T-helper 1 cell treated with Interleukin-12 subunit alpha and Interleukin-12 subunit beta and Interleukin-4 antibody, amounts not matched to agents 30 μg/mL and 1 μg/mL, for 36 hours (primary cell): ENCODE results near the gene NELFCD.
"Not testable (repeated sequence)": the region's sequence is repeated elsewhere in the genome, so short reads cannot be mapped to it uniquely, and the experiment has no call there.

Source experiments
- H3K27ac Mint-ChIP-seq: one replicate; pipeline ENCODE4 v1.8.0; 2021; ENCODE audit warnings: mild to moderate bottlenecking, mixed read lengths
- H3K27me3 Mint-ChIP-seq: one replicate; pipeline ENCODE4 v1.8.0; 2021; ENCODE audit warnings: low read depth, mixed read lengths
- H3K36me3 Mint-ChIP-seq: one replicate; pipeline ENCODE4 v1.8.0; 2021; ENCODE audit warnings: low read depth, mixed read lengths
- H3K4me1 Mint-ChIP-seq: one replicate; pipeline ENCODE4 v1.8.0; 2021; ENCODE audit warnings: low read depth, mixed read lengths
- H3K4me3 Mint-ChIP-seq: one replicate; pipeline ENCODE4 v1.8.0; 2021; ENCODE audit warnings: mild to moderate bottlenecking, moderate library complexity, mixed read lengths
- H3K9me3 Mint-ChIP-seq: one replicate; pipeline ENCODE4 v1.8.0; 2021; ENCODE audit warnings: mixed read lengths

NELFCD gene

DNA sequence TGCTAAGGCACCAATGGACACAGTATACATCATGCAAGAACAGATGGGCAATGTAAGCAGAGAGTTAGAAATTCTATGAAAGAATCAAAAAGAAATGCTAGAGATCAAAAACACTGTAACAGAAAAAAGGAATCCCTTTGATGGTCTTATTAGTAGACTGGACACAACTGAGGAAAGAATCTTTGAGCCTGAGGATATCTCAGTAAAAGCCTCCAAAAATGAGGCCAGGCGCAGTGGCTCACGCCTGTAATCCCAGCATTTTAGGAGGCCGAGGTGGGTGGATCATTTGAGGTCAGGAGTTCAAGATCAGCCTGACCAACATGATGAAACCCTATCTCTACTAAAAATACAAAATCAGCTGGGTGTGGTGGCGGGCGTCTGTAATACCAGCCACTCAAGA, 17.1 kb upstream of the NELFCD start:
- not testable (repeated sequence) for H3K9me3 Mint-ChIP-seq, H3K4me3 Mint-ChIP-seq, H3K27ac Mint-ChIP-seq, H3K36me3 Mint-ChIP-seq, H3K4me1 Mint-ChIP-seq
- H3K27me3 Mint-ChIP-seq = peaks cover 39% of the 10 kb centered on the region

DNA sequence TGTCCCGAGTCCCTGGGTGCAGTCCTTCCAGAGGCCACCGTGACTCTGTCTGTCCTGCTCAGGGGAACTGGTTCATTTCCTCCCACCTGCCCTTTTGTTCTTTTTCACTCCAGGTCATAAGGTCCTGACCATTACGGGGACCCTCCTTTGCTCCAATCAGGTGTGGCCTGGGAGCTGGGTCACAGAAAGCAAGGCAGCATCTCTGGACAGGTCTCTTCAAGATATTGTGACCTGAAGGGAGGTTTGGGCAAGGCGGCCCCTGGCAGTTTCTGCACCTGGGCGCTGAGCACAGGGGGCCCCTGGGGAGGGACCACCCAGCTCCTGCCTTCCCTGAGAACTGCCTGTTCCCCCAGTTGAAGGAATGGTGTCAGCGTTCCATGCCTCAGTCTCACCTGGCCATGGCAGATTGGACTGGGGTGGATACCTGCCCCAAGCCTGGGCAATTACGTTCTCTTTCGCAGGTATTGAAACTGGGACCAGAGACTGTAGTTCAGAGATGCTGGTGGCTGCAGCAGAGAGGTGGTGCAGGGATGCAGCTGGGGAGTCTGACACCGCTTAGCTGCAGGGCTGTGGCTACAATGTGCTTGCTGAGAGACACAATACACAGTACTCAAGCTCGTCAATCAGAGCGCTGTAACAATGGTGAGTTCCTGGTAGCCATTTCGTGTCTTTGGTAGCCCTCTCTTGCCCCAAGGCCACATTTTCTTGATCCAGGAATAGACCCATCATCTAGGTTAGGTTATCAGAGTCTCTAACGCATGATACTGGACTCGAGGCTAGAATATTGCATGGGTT, 15.6 kb upstream of the NELFCD start:
- peaks cover 44% of the 10 kb centered on the region for H3K27me3 Mint-ChIP-seq
- H3K4me1 Mint-ChIP-seq = no peaks in the 10 kb centered on the region
- no peaks in the 10 kb centered on the region for H3K36me3 Mint-ChIP-seq
- H3K4me3 Mint-ChIP-seq = no peak overlapping the region
- no peak overlapping the region for H3K27ac Mint-ChIP-seq
- peaks cover 4% of the 10 kb centered on the region for H3K9me3 Mint-ChIP-seq

DNA sequence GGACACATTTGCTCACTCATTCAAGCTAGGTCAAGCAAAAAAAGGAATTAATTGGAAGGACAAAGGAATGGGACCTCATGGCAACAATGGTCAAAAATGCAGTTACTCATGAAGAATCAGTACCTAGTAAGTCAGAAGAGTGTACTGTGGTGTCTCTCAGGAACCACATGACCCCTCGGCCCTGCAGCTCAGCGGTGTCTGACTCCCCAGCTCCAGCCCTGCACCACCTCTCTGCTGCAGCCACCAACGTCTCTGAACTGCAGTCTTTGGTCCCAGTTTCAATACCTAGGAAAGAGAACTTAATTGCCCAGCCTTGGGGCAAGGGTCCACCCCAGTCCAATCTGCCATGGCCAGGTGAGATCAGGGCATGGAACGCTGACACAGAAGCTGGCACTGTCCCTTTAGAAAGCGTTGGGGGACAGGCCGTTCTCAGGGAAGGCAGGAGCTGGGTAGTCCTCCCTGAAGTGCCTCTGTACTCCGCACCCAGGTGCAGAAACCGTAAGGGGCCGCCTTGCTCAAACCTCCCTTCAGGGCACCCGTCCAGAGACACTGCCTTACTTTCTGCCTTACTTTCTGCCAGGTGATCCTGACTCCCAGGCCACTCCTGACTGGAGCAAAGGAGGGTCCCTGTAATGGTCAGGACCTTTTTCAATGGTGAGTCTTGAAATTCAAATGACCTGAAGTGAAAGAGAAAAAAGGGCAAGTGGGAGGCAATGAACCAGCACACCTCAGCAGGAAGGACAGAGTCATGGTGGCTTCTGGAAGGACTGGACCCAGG, 13.2 kb upstream of the NELFCD start:
- H3K27me3 Mint-ChIP-seq = peaks cover 44% of the 10 kb centered on the region
- no peak overlapping the region for H3K4me3 Mint-ChIP-seq
- no peak overlapping the region for H3K27ac Mint-ChIP-seq
- H3K9me3 Mint-ChIP-seq = peaks cover 4% of the 10 kb centered on the region
- no peaks in the 10 kb centered on the region for H3K36me3 Mint-ChIP-seq
- no peaks in the 10 kb centered on the region for H3K4me1 Mint-ChIP-seq

DNA sequence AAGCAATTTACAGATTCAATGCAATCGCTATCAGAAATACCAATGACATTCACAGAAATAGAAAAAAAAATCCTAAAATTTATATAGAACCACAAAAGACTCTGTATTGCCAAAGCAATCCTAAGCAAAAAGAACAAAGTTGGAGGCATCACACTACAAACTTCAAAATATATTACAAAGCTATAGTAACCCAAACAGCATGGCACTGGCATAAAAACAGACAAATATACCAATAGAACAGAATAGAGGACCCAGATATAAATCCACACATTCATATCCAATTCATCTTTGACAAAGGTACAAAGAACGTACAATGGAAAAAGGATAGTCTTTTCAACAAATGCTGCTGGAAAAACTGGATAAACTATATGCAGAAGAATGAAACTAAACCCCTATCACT, 11.6 kb upstream of the NELFCD start:
- no peak overlapping the region for H3K4me3 Mint-ChIP-seq
- H3K27ac Mint-ChIP-seq = no peak overlapping the region
- H3K27me3 Mint-ChIP-seq = peaks cover 34% of the 10 kb centered on the region
- no peaks in the 10 kb centered on the region for H3K36me3 Mint-ChIP-seq
- peaks cover 4% of the 10 kb centered on the region for H3K9me3 Mint-ChIP-seq
- H3K4me1 Mint-ChIP-seq = no peaks in the 10 kb centered on the region

DNA sequence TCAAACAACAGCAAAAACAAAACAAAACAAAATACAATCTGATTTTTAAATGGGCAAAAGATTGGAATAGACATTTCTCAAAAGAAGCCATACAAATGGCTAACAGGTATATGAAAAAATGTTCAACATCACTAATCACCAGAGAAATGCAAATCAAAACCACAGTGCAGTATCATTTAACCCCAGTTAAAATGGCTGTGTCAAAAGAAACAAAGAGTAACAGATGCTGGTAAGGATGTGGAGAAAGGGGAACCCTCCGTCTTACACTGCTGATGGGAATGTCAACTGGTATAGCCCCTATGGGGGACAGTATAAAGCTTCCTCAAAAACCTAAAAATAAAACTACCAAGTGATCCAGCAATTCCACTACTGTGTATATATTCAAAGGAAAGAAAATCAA, 10.9 kb upstream of the NELFCD start:
- Mint-ChIP-seq H3K27ac (no peak overlapping the region), H3K4me1 (no peaks in the 10 kb centered on the region), H3K4me3 (no peak overlapping the region), H3K27me3 (peaks cover 30% of the 10 kb centered on the region), H3K36me3 (no peaks in the 10 kb centered on the region), H3K9me3 (peaks cover 6% of the 10 kb centered on the region)

DNA sequence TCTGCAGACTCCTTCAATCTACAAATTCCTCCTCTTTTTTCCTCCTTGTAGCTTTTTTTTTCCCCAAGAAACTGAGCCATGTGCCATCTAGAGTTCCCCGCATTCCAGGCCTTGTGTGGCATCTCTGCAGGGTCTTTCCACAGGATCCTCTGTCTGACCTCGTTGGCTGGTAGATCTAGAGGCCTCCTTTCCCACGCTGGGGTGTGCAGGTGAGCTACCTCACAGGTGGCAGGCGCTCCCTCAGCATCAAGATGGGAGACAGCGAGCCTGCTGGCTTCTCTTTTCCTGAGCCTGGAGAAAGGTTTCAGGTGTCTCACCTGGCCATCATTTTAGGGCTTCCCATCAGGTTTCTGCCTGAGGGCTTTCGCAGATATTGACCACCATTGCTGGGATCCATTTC, 9.6 kb upstream of the NELFCD start:
- Mint-ChIP-seq H3K9me3 (peaks cover 13% of the 10 kb centered on the region), H3K27ac (no peak overlapping the region), H3K4me3 (no peak overlapping the region), H3K36me3 (no peaks in the 10 kb centered on the region), H3K27me3 (peaks cover 37% of the 10 kb centered on the region), H3K4me1 (no peaks in the 10 kb centered on the region)

DNA sequence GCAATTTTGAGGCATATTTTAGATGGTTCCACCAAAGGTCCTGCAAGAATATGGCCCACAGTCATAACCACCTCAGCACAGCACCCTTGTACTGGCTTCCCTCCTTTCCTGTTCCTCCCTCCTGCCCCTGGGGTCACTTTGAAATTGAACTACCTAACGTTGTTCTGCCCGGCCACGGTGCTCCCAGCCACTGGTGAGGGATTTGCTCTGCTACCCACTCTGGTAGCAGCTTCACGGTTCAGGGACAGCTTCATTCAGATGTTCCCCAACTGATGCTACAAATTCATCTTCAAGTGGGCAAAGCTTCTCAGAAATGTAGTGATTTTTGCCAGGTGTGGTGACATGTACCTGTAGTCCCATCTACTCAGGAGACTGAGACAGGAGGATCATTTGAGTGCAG, 7.9 kb upstream of the NELFCD start:
- Mint-ChIP-seq H3K27me3 (peaks cover 37% of the 10 kb centered on the region), H3K9me3 (peaks cover 13% of the 10 kb centered on the region), H3K4me1 (no peaks in the 10 kb centered on the region), H3K4me3 (no peak overlapping the region), H3K27ac (no peak overlapping the region), H3K36me3 (no peaks in the 10 kb centered on the region)

DNA sequence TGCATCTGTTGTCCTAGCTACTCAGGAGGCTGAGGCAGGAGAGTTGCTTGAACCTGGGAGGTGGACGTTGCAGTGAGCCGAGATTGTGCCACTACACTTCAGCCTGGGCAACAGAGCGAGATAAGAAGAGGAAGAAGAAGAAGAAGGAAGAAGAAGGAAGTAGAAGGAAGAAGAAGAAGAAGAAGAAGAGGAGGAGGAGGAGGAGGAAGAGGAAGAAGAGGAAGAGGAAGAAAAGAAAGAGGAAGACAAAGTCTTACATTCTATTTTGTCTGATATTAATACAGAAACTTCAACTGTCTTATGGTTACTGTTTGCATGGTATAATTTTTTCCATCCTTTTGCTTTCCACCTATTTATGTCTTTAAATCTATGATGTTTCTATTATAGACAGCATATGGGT, 7.2 kb upstream of the NELFCD start:
- peaks cover 37% of the 10 kb centered on the region for H3K27me3 Mint-ChIP-seq
- peaks cover 13% of the 10 kb centered on the region for H3K9me3 Mint-ChIP-seq
- H3K27ac Mint-ChIP-seq = no peak overlapping the region
- H3K36me3 Mint-ChIP-seq = no peaks in the 10 kb centered on the region
- peaks cover 3% of the 10 kb centered on the region for H3K4me1 Mint-ChIP-seq
- H3K4me3 Mint-ChIP-seq = no peak overlapping the region

DNA sequence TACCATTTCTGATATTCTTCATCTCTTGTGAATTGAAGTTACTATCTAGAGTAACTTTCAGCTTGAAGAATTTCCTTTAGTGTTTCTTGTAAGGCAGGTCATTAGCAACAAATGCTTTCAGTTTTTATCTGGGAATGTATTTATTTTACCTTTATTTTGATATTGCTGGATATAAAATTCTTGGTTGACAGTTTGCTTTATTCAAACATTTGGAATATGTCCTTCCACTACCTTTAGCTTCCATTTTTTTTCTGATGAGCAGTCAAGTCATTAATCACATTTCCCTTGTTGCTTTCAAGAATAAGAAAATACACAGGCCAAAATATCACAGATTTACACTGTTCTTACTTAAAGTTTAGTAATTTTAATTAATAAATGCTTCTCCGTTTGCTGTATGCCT, 5.7 kb upstream of the NELFCD start:
- Mint-ChIP-seq H3K4me3 (no peak overlapping the region), H3K36me3 (no peaks in the 10 kb centered on the region), H3K4me1 (peaks cover 4% of the 10 kb centered on the region), H3K27me3 (peaks cover 27% of the 10 kb centered on the region), H3K27ac (no peak overlapping the region), H3K9me3 (peaks cover 8% of the 10 kb centered on the region)

DNA sequence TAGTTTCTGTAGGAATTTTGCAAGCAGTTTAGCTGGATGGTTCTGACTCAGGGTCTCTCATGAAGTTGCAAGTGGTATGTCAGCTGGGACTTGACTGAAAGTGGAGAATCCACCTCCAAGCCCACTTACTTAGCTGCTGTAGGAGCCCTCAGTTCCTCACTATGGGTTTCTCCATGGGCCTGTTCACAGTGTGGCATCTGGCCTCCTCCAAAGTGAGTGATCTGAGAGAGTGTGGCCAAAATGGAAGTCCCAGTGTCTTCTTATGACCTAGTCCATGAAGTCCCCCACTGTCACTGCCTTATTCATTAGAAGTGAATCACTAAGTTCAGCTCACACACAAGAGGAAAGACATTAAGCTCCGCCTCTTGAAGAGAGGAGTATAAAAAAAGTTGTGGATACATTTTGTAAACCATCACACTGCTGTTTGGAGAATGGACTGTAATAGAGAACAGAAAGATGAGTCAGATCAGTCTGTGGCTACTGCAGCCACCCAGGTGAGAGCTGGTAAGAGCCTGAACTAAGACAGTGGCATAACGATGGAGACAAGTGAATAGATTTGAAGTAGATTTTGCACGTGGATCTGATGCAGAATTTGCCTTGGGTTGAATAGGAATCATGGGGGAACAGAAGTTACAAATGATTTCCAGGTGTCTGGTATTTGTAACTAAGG, 4.9 kb upstream of the NELFCD start:
- Mint-ChIP-seq H3K27ac (no peak overlapping the region), H3K36me3 (no peaks in the 10 kb centered on the region), H3K27me3 (peaks cover 21% of the 10 kb centered on the region), H3K4me1 (peaks cover 4% of the 10 kb centered on the region), H3K4me3 (no peak overlapping the region), H3K9me3 (peaks cover 8% of the 10 kb centered on the region)

DNA sequence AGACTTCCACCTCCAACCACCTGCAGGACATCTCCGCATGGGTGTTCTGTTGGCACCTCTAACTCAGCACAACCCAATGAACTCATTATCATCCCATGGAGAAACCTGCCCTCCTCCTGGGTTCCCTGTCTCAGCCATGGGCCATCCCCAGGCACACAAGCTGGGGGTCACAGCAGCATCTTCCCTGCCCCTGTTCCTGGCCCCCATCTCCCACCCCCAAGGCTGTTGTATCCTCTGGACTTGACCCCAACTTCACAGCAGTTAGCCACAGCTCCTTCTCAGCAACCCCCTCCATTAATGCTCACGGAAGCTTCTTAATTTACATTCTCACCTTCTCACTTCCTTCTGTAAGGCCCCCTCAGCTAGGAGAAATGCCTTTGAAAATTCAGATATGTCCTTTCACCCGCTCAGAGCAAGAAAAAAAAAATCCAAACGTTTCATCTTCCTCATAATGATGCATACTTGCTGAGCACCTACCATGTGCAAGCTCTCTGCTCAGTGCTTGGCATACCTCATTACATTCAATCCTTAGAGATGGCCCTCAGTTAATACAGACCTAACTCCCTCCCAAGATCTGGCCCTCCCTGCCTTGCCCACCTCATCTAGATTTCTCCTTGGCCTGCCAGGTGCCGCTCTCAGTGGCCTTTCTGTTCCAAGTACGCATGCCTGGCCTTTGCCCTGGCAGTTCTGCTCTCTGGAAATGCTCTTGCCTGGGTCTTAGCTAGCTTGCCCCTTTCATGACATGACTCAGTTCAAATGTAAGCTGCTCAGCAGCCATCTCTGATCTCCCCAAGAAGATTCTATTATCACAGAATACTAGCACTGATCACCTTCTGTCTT, 2.5 kb upstream of the NELFCD start:
- Mint-ChIP-seq H3K27ac (no peak overlapping the region), H3K4me1 (peaks cover 15% of the 10 kb centered on the region), H3K4me3 (no peak overlapping the region), H3K9me3 (peaks cover 8% of the 10 kb centered on the region), H3K27me3 (peaks cover 18% of the 10 kb centered on the region), H3K36me3 (peaks cover 3% of the 10 kb centered on the region)

DNA sequence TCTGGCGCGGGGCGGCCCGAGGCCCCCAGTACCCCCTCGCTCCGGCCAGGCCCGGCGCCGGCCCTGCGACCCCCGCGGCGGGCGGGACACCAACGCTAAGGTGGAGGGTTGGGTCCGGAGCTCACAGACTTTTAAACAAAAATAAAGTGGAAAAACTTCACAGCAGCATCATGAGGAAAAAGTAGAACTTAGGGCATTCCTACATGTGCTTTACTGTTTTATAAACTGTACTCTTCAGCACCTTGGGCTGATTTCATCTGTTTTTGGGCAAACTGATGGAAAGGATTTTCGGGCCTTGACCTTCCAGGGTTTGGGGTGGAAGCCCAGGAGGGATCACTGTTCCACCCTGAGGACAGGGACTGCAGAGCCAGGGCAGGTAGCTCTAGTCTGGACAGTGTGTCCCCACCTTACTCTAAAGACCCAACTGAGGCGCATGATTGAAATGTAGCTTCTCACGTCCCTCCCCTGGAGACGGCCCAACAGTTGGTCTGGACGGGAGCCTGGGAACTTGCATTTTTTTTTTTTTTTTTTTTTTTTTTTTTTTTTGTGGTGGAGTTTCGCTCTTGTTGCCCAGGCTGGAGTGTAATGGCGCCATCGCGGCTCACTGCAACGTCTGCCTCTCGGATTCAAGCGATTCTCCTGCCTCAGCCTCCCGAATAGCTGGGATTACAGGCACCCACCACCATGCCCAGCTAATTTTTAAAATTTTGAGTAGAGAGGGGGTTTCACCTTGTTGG, 740 bp downstream of the NELFCD start:
- Mint-ChIP-seq H3K4me3 (peak overlapping the region; percentile 92), H3K36me3 (peaks cover 11% of the 10 kb centered on the region), H3K4me1 (peaks cover 35% of the 10 kb centered on the region), H3K27ac (peak overlapping the region; percentile 87), H3K27me3 (peaks cover 9% of the 10 kb centered on the region), H3K9me3 (no peaks in the 10 kb centered on the region)

DNA sequence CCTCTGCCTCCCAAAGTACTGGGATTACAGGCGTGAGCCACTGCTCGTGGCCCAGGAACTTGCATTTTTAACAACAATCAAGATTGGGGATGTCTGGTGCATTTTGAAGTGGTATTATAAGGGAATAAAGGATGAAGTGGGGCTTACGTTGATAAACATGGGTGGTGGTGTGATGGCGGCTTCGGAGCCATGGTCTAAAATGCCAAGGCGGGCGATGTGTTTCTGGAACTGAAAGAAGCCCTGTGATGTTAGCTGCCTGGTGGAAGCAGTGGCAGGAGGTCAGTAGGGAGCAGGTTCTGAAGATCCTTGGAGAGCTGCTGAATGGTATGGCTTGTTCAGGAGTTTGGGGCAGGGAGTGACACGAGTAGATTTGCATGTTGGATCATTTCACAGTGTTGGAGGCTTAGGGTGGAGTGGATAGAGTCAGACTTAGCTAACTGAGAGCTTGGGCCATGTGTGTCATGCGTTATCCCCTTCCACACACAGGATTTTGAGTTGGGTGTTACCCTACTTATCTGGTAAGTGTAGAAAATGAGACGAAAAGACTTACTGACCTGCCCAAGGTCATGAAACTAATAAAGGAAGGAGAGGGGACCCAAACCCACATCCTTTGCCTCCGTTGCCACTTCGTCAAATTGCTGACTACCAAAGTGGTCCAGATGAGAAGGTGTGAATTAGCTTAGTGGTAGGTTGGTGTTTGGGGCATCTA, 1.5 kb downstream of the NELFCD start:
- peaks cover 19% of the 10 kb centered on the region for H3K36me3 Mint-ChIP-seq

More for the DNA sequence above, 1.5 kb downstream of the NELFCD start:
- Mint-ChIP-seq H3K4me3 (peak overlapping the region; percentile 92), H3K9me3 (no peaks in the 10 kb centered on the region), H3K27ac (peak overlapping the region; percentile 87), H3K27me3 (peaks cover 9% of the 10 kb centered on the region), H3K4me1 (peaks cover 41% of the 10 kb centered on the region)
